Thyroid gland (tissue), 4 donors: ENCODE data around the gene FIG4. TPM values are rescaled to one million over a fixed set of nuclear protein-coding genes. Genes with fewer than 3 reads are reported as not detected.

Experiments used
- DNase-seq, 2 donors: peaks; one replicate each; pipeline ENCODE4 v3.0.0-alpha.2; 2019
- H3K27ac ChIP-seq, 3 donors: fragments of 200-600 bp; sonication (generic); 1 replicate in 2 of 3; 2 replicates in 1 of 3; pipeline ENCODE4 v1.5.1; 2016 to 2019; ENCODE audit warnings: mild to moderate bottlenecking in 1 of 3, moderate library complexity in 1 of 3
- H3K27me3 ChIP-seq: fragments of 200-600 bp; sonication (generic); one replicate; pipeline ENCODE4 v1.5.1; 2019
- H3K36me3 ChIP-seq, 2 donors: fragments of 200-600 bp; sonication (generic); one replicate each; pipeline ENCODE4 v1.5.1; 2016 to 2019
- H3K4me1 ChIP-seq, 2 donors: fragments of 200-600 bp; sonication (generic); one replicate each; pipeline ENCODE4 v1.5.1; 2017 to 2019
- H3K4me3 ChIP-seq, 3 donors: fragments of 200-600 bp; sonication (generic); replicated peaks in 1 of 3; 1 replicate in 2 of 3; 2 replicates in 1 of 3; pipeline ENCODE4 v1.5.1; 2016; ENCODE audit warnings: mild to moderate bottlenecking in 1 of 3
- H3K9me3 ChIP-seq: fragments of 200-600 bp; sonication (generic); one replicate; pipeline ENCODE4 v1.5.1; 2017
- CTCF ChIP-seq, 6 experiments: fragments of 200-600 bp in 3 of 6; fragments of 450-650 bp in 3 of 6; sonication (generic) in 3 of 6; IDR thresholded peaks; one replicate each; pipeline ENCODE4 v1.5.1; 2016 to 2019; ENCODE audit warnings: antibody characterized with exemption in 6 of 6, mild to moderate bottlenecking in 2 of 6, inconsistent platforms in 1 of 6, moderate library complexity in 1 of 6
- POLR2A ChIP-seq, 2 donors: fragments of 450-650 bp; IDR thresholded peaks; one replicate each; pipeline ENCODE4 v1.6.1; 2017; ENCODE audit warnings: antibody characterized with exemption in 2 of 2, mild to moderate bottlenecking in 2 of 2, moderate library complexity in 1 of 2
- WGBS, 2 donors: methylation state at CpG; one replicate each; pipeline ENCODE4 v1.1.5; 2017; 5-methylcytosine and 5-hydroxymethylcytosine counted together
- intact Hi-C: fragments of 100-400 bp; cut with DNase I; formaldehyde crosslinking; loops from one replicate; pipeline ENCODE4 v1.15.1; 2023
- total RNA-seq, 4 donors: library from RNA; depleted of rRNA; stranded (reverse); fragments of >200 nt; gene quantifications; one replicate each; pipeline ENCODE4 v1.2.3, GENCODE V29; 2016

FIG4 gene
- total RNA-seq, 4 donors from 2014 or later: 11.7 to 17.0 (median 16.6) TPM

DNA sequence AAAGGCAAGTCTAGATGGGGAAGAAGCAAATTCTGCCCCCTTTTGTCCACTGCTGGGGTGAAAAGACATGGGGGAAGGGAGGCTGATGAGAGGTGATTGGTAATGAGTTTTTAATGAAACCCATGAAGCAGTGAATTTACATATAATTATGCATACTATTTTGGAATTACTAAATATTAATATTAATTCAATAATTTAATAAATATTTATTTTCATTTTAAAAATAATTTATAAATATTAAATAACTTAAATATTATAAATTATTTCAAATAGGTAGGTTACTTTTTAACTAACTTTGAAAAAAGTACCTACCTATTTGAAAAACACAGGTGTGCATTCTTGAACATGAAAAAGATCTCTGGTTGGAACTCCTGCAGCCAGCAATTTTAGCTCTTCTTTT, 148.9 kb downstream of the FIG4 start:
- no peak for DNase-seq
- TF ChIP-seq POLR2A (IDR thresholded peaks at IDR 0.05) (no peak), CTCF (IDR thresholded peaks at IDR 0.05) (no peak)
- no peaks in the 10 kb centered on the region for H3K9me3 ChIP-seq
- no peaks in the 10 kb centered on the region for H3K36me3 ChIP-seq
- no peak overlapping the region for H3K4me3 ChIP-seq
- no peak overlapping the region for H3K27ac ChIP-seq
- H3K4me1 ChIP-seq: no peaks in the 10 kb centered on the region
- no peaks in the 10 kb centered on the region for H3K27me3 ChIP-seq
- intact Hi-C loops: no loop called here

- Histone ChIP-seq H3K27ac (no peak overlapping the region), H3K36me3 (no peaks in the 10 kb centered on the region), H3K27me3 (no peaks in the 10 kb centered on the region), H3K9me3 (no peaks in the 10 kb centered on the region), H3K4me3 (no peak overlapping the region), H3K4me1 (no peaks in the 10 kb centered on the region)
- intact Hi-C loops: no loop called here
- no peak for DNase-seq
- 85 to 87% methylated on average over 5 of the region's 5 CpGs for WGBS, 2 donors
- TF ChIP-seq CTCF (IDR thresholded peaks at IDR 0.05): no peak
- TF ChIP-seq POLR2A (IDR thresholded peaks at IDR 0.05): no peak
Measured at GRCh38 chr6:109840796-109841195, 149.7 kb downstream of the FIG4 start.

GRCh38 chr6:109841869-109842268, 150.8 kb downstream of the FIG4 start:
- intact Hi-C loops: no loop called here
- no peak overlapping the region for H3K4me3 ChIP-seq
- H3K27me3 ChIP-seq: no peaks in the 10 kb centered on the region
- TF ChIP-seq POLR2A (IDR thresholded peaks at IDR 0.05) (no peak), CTCF (IDR thresholded peaks at IDR 0.05) (no peak)
- no peak for DNase-seq
- 94 to 97% methylated on average over 3 of the region's 3 CpGs for WGBS, 2 donors
- no peak overlapping the region for H3K27ac ChIP-seq
- H3K4me1 ChIP-seq: no peaks in the 10 kb centered on the region
- no peaks in the 10 kb centered on the region for H3K36me3 ChIP-seq
- H3K9me3 ChIP-seq: no peaks in the 10 kb centered on the region

DNA sequence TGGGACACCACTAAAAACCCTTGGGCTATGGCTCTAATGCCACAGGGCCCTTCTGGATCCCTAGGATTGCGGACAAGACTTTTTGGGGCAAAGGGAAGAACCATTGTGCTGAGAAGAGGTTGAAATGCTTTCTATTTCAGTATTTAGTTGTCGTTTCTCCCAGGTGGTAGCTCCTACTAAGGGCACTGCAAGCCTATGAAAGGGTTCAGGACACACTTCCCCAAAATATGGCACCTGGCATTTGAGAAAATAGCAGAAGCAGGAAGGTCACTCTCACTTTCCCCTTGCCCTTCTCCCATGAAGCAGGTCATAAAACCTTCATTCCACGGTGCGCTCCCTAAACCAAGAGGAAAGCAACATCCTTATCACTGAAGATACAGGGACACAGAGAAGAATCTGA, 161.6 kb downstream of the FIG4 start:
- Histone ChIP-seq H3K27me3 (no peaks in the 10 kb centered on the region), H3K9me3 (no peaks in the 10 kb centered on the region), H3K27ac (no peak overlapping the region), H3K4me3 (no peak overlapping the region), H3K36me3 (no peaks in the 10 kb centered on the region), H3K4me1 (no peaks in the 10 kb centered on the region)
- intact Hi-C loops: no loop called here
- TF ChIP-seq POLR2A (IDR thresholded peaks at IDR 0.05) (no peak), CTCF (IDR thresholded peaks at IDR 0.05) (no peak)
- DNase-seq: no peak
- WGBS, 2 donors: 91 to 94% methylated on average over 4 of the region's 4 CpGs

DNA sequence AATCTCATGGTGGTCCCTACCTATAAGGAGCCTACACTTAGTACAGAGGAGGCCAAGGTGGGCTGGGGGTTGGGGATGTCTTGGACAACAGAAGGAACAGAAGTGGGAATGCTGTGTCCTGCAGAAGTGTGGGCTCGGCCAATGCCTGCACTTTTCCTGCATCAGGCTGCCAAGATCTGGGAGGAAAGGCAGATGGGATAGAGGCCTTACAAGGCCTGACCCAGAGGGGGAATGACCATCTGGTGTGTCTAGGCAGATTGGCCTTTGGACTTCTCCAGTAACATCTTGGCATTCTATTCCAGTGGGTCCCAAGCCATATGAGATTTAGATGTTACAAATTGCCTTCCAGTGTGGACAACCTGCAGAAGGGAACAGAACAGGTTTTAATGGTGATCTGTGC, 162.3 kb downstream of the FIG4 start:
- DNase-seq: no peak
- WGBS, 2 donors: 94 to 100% methylated on average over 1 of the region's 1 CpG
- no peaks in the 10 kb centered on the region for H3K4me1 ChIP-seq
- no peaks in the 10 kb centered on the region for H3K27me3 ChIP-seq
- H3K4me3 ChIP-seq: no peak overlapping the region
- TF ChIP-seq CTCF (IDR thresholded peaks at IDR 0.05) (no peak), POLR2A (IDR thresholded peaks at IDR 0.05) (no peak)
- H3K27ac ChIP-seq: no peak overlapping the region
- intact Hi-C loops: no loop called here
- no peaks in the 10 kb centered on the region for H3K36me3 ChIP-seq
- no peaks in the 10 kb centered on the region for H3K9me3 ChIP-seq
